Middle frontal gyrus (tissue), 1 donor: Measurements from ENCODE around the gene ZBTB16.

Experiments
- DNase-seq: peaks from one replicate; pipeline ENCODE4 v3.0.0-alpha.2; 2015; ENCODE audit warnings: low spot score; ENCODE audit errors: extremely low spot score

The ZBTB16 gene

GRCh38 chr11:114083391-114084252 lies 24.1 kb downstream of the ZBTB16 start:
- no peak for DNase-seq

- no peak for DNase-seq
Measured at GRCh38 chr11:114084414-114084813, 24.9 kb downstream of the ZBTB16 start.

GRCh38 chr11:114085965-114086793 lies 26.7 kb downstream of the ZBTB16 start:
- no peak for DNase-seq

- no peak for DNase-seq
Measured at GRCh38 chr11:114087025-114087424, 27.5 kb downstream of the ZBTB16 start.

GRCh38 chr11:114088216-114088615 lies 28.7 kb downstream of the ZBTB16 start:
- DNase-seq: no peak

- no peak for DNase-seq
Measured at GRCh38 chr11:114088836-114089235, 29.3 kb downstream of the ZBTB16 start.

GRCh38 chr11:114089748-114090147 lies 30.2 kb downstream of the ZBTB16 start:
- DNase-seq: no peak

- no peak for DNase-seq
Measured at GRCh38 chr11:114090225-114090910, 30.9 kb downstream of the ZBTB16 start.

DNA sequence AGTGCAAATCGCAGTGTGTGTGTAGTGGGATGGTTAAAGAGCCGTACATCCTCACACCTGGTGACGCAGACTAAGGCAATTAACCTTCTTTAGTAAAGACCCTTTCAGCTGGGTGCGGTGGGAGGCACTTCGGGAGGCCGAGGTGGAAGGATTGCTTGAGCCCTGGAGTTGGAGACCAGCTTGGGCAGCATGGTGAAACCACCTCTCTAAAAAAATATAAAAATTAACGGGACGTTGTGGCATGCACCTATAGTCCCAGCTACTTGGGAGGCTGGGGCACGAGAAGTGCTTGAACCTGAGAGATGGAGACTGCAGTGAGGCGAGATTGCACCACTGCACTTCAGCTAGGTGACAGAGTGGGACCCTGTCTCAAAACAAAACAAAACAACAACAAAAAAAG lies 31.5 kb downstream of the ZBTB16 start:
- no peak for DNase-seq

- no peak for DNase-seq
Measured at GRCh38 chr11:114091516-114092397, 32.2 kb downstream of the ZBTB16 start.

DNA sequence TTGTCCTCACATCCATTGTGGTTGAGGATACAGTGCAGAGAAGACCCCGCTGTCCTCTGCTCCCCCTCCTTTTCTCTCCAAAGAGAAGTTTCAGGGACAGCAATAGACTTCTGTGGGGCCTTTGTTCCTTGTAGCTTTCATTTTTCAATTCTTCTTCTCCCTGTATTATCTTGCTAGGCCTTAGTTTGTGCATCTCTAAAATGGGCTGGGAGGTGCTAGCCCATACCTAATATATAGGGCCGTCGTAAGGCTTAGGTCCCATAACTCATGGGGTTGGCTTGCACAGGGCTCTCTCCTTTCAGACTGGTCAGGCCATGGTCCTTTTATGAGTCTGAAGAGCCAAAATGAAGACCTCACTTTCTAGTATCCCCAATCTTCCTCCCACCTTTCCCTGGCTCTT lies 33.0 kb downstream of the ZBTB16 start:
- no peak for DNase-seq

GRCh38 chr11:114092953-114093352 lies 33.4 kb downstream of the ZBTB16 start:
- DNase-seq: no peak

DNA sequence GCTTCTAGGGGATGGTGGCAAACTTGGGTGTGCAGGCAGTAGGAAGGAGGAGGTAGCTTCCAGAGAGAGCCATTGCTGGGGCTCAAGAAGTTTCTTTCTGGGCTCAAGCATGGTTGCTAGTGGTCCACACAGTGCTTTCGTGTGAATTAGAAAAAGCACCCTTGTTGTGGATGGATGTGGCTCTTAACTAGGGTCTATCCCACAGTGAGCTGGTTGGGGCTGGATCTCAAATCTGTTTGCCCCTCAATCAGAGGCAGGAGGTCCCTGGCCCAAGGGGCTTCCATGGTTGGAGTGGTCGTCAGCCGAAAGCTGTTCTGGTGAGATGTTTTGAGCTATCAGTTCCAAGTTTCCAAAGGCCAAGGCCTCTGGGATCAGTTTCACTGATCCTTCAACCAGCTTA lies 35.0 kb downstream of the ZBTB16 start:
- DNase-seq: no peak

- no peak for DNase-seq
Measured at GRCh38 chr11:114095899-114096298, 36.4 kb downstream of the ZBTB16 start.

- DNase-seq: no peak
Measured at GRCh38 chr11:114097832-114098231, 38.3 kb downstream of the ZBTB16 start.

- DNase-seq: no peak
Measured at GRCh38 chr11:114098927-114099326, 39.4 kb downstream of the ZBTB16 start.

DNA sequence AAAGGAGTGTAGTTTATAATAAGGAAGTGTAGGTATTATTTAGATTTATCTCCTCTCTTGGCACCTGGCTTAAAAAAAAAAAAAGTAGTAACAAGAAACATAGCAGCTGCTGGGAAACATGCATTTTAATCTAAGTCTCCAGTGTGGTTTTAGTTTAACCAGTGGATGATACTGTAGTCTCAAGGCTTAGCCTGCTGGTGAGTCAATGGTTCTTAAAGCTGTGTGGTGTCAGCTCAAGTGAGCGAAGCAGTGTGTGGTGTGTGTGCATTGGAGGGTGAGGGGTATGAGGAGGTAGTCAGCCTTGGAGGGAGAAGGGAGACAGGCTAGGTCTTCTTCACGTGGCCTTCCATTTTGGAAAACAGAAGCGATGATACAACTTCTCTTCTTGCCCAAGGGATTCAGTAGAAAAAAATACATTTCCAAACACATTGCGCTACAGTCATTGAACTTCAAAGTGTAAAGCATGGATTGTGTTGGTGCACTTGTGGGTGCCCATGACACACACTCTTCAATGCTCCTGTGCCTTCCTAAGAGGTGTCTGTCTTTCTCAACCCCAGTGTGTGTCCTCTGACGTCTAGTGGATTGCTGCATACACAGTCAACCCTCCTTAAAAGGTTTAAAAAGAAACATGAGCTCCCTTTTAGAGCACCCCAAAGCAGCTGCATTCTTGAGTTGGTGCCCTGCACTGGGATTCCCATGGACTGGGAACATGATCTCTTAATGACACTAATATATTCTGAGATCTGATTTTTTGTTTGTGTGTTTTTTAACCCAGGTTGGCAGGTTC lies 40.1 kb downstream of the ZBTB16 start:
- no peak for DNase-seq

DNA sequence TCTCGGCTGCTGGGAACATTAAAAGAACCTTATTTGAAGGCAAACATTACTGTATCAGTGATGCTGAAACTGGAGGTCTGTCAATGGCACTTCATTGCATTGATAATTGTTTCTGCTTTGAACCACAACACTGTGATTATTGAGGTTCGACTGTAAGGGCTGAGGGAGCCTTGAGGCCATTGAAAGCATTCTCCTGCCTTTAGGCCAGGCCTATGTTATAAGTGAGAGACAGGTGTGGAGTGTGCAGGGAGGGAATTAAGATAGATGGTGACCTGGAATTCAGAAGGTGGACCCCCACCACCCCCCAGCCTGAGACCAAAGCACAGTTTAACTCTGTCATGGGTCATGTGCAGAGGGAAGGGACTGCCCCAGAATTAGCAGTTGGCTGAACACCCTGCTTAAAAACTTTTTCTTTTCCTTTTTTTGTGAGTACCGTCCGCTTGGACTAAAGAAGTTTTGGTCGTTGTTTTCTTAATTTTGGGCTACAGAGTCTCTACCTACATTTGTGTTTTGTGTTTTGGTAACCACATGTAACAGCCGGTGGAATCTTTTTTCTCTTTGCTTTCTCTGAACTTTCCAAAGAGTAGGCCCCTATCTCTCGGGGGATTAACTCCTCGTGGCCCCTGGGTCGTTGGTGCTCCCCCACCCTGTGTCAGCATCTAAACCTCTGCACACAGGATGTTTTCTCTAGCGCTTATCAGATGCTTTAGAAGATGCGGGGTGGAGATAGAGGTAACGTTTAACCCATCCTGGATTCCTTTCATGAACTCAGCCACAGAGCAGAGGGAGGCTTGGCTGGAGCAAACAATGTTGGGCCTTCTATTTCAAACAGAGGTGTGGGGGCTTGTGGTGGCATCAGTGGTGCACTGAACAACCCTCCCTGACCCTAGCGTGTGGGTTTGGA lies 43.7 kb downstream of the ZBTB16 start:
- no peak for DNase-seq

DNA sequence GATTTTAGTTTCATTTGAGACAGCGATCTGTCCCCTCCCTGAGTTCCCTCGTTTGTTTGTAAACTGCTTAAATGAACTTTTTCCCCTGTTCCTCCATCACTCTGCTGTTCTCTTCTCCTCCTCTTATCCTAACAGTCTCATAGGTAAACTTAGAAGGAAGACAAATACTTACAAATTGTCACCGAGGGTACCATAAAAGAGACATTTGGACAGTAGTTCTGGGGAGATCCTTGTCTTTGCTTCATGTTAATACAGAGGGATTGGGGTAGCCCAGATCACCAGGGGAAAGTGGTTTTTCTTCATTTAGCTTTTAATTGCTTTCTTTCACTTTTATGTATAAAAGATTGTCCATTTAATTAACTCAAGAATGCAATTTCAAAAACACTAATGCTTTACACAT lies 46.1 kb downstream of the ZBTB16 start:
- no peak for DNase-seq
